Muscle of back (tissue), 10 donors: ENCODE results near the gene TNN. TPM values are rescaled to one million over a fixed set of nuclear protein-coding genes. Genes with fewer than 3 reads are reported as not detected.

Source experiments
- polyA plus RNA-seq, 10 donors: library from polyadenylated mRNA; unstranded; fragments of 120-200 nt; gene quantifications; one replicate each; pipeline ENCODE4 v1.2.1, GENCODE V29; 2013; ENCODE audit not compliant: insufficient read length in 10 of 10

TNN gene
- polyA plus RNA-seq, 10 donors, result 3.1 to 6.3 (median 5.1) TPM

Other genes starting within 250 kb of the TNN start
- 100 to 1,000 TPM in 7 of 10 donors, 10 to 100 TPM in 3; 87.7 to 112 (median 104) TPM for gene CACYBP, start 67.9 kb upstream of the TNN start, polyA plus RNA-seq
- gene MRPS14, start 44.4 kb upstream of the TNN start, polyA plus RNA-seq, result 10 to 100 TPM; 23.9 to 30.8 (median 25.7) TPM
- gene KIAA0040, start 124.9 kb downstream of the TNN start, polyA plus RNA-seq, result 10 to 100 TPM; 11.6 to 21.5 (median 15.8) TPM